NCI-H524 treated with DMSO at 0.1 percent for 48 hours (cell line): ENCODE results near the gene C11orf24.
"Not testable (repeated sequence)": the region's sequence is repeated elsewhere in the genome, so short reads cannot be mapped to it uniquely, and the experiment has no call there.

Source experiments
- DNase-seq: peaks from one replicate; lab custom pipeline; 2025; lab: John Stamatoyannopoulos, UW

The C11orf24 gene

GRCh38 chr11:68271781-68272608 is at the start of gene C11orf24:
Gene C11orf24, minus strand, starts transcription at chr11:68271973. Its CDS starts 8,206 bp downstream, at chr11:68263767.
- peak; percentile 58 for DNase-seq

- no peak for DNase-seq
Measured at GRCh38 chr11:68317147-68317785, 45.5 kb upstream of the C11orf24 start.

DNA sequence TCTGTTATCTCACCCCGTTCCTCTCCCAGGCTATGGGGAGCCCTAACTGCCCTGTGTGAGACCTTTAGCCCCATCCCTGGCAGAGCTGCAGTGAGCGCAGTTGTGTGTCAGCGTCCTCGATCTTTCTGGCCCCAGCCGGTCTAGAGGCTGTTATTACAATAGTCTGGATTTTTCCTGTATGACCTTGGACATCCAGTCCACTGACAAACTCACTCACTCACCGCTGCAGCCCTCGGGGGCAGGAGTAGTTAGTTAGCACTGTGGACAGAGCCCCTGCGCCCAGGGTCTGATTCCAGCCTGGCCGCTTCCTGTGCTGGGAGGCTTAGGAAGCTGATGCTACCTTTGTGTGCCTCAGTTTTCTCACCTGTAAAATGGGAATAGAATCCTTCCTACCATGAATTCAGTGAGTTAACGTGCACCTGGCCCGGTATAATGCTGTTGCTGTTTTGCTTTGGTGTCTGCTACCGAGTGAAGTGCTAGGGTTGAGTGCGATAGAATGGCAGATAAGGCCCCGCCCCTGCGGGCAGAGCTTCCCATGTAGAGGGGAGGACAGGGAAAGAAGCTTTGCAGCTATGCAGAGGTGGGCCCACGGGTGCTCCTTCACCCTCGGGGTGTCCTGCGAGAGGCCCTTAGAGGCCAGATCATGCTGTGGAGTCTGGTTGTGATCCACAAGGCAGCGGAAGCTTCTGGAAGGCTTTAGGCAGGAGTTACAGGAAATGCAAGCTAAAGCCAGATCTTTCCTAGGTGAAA is 43.6 kb upstream of the C11orf24 start:
- no peak for DNase-seq

DNA sequence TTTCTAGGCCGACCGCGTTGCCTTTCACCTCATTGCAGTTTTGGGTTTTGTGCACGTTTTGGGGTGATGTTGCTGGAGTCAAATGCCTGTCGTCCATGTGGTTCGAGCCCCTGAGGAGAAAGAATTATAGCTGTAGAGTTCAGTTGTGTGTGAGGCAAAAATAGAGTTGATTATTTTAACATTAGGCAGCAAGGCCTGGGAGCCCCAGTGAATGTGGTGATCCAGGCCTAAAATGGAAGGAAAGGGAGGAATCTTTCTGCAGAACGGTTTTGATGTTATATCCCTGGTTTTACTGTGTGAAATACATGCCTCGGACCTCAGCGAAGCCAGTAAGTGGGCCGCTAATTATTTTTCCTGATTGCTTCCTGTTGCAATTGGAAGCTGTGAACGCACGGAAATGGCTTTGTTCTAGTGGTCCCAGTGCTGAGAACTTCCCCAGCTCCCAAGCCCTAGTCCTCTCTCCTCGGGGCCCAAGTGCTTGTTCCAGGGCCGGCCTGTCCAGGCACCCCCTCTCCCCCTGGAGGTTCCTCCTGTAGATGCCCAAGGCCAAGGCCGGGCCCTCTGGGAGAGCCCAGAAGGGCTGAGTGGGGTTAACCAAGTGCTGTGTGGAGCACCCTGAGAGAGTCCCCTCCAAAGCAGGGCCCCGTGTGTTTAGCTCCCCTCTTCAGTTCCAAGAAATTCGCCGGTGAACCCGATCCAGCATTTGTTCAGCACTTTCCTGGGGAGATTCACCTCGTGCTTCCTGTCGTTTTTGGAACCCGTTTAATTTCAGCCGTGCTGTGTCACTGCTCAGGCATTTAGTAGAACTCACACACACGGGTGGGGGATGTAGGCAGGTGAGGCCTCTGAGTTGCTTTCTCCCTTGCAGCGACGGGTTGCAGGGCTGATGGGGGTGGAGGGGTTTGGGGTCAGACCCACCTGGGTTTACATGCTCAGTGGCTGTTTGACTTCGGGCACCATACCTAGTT is 42.7 kb upstream of the C11orf24 start:
- DNase-seq = no peak

DNA sequence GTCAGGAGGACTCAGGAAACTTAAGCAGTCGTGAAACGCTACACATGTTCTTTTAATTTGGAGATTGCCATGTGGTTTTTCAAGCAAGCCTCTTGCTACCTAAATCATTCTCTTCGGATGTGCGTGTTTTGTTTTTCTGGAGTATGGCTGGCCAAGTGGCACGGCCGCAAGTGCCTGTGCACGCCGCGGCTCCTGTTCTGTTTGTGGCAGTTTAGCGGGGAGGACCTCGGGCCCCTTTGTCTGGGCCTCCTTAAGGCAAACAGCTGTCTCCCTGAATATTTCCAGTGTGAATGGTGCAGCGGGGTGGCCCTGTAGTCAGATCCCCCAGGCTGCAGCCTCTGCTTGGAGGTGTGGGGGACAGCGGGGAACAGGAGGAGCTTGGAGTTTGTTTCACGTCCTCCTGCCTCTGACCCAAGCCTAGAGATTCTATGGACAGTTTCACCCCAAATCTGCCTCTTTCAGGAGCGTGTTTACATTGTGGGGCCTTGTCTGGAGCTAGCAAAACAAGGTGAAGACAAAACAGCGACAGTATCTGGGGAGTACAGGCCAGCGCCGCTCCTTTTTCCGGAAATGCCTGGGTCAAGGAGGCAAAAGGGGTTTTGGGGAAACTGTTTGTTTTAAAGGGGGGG is 41.9 kb upstream of the C11orf24 start:
- DNase-seq = no peak

DNA sequence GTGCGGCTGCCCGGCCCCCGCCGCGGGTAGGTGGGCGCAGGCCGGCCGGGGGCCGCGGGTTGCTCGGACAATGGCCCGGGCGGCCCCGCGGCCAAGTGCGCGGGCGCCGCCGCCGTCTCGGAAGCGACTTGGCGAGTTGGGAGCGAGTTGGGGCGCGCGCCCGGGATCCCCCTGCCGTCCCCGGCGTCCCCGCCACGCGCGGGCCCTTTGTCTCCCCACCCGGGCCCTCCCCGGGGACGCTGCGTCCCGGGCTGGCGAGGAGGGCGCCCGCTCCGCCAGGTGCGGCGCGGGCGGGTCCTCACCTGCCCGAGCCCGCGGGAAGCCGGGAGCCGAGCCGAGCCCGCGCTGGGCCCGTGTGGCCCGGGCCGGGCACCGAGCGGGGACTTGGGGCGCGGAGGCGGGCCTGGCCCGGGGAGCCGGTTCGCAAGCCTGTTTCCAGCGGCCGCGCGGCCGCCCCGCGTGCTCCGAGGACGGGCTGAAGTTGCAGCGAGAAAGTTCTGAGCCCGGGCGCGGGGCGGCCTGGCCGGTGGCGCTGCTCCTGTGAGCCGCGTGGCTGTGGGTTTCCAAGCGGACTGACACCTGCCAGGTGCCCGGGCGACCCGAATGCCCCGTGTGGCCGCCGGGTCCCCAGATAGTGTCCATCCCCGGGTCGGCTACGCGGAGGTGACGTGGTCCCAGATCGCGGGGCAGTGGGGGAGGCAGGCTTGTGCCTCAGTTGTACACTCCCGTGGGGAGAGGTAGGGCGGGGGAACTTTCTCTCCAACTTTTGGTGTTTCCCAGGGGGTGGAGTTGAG is 41.2 kb upstream of the C11orf24 start:
- no peak for DNase-seq

GRCh38 chr11:68312117-68312779 is 40.5 kb upstream of the C11orf24 start, which contains the start of gene LRP5:
Gene LRP5, plus strand, starts transcription at chr11:68312591. Its CDS starts 124 bp downstream, at chr11:68312715.
- no peak for DNase-seq

DNA sequence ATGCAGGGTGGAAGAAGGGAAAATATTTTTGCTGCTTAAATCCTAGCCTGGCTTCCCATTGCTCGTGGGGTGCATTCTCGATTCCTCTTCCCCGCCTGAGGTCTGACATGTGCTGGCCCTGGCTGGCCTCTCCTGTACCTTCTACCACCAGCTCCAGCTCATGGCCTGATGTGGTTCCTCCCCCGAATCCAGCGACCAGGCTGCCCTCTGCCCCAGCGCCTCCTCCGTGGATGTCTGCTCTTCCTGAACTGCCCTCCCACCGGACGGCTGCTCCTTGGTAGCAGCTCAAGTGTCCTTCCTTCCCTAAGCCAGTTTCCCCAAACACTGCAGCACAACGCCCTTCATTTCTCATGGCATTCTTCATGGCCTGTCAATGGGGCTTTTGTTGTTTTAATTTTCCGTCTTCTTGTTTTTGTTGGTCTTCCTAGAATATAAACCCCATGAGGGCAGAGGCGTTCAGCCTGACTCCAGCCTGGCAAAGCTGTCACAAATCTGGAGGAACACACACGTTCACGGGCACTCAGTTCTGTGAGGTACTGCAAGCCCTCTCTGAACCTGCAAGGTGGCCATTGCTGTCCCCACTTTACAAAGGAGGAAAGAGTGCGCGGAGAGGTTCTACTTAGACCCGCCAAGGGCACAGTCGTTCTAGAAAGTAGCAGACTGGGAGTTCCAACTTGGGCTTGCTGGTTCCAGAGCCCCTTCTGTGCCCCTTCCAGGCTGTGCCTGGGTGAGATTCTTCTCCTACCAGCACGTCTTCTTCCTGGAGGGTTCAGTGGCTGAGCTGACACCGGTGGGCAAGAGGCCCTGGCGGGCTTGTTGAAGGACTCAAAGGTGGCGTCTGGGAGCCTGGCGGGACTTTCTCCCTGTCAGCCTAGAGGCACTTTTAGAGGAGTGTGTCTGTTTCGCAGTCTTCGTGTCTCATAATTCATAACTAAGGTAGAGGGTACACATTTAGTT is 39.7 kb upstream of the C11orf24 start:
- DNase-seq = no peak

- no peak for DNase-seq
Measured at GRCh38 chr11:68309621-68310185, 37.9 kb upstream of the C11orf24 start.

DNA sequence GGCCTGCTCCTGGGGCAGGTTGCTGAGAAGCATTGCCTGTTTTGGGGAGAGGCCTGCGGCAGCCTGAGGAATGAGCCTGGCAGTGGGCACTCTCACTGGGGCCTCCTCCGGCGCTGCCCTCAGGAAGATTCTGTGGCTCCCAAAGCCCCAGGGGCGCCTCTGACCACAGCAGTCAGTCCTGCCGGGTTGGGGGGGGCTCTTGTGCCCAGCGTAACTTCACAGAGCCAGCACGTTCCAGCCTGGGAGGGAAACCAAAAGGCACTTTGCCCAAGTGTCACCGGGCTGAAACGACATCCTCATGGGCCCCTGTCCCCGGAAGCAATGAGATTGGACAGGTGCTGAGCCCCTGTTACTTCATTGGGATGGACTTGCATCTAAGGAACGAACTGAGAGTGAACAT is 36.3 kb upstream of the C11orf24 start:
- DNase-seq = no peak

- DNase-seq = no peak
Measured at GRCh38 chr11:68306636-68307035, 34.9 kb upstream of the C11orf24 start.

GRCh38 chr11:68303982-68304780 is 32.4 kb upstream of the C11orf24 start:
- DNase-seq = no peak

GRCh38 chr11:68303083-68303482 is 31.3 kb upstream of the C11orf24 start:
- DNase-seq = no peak

DNA sequence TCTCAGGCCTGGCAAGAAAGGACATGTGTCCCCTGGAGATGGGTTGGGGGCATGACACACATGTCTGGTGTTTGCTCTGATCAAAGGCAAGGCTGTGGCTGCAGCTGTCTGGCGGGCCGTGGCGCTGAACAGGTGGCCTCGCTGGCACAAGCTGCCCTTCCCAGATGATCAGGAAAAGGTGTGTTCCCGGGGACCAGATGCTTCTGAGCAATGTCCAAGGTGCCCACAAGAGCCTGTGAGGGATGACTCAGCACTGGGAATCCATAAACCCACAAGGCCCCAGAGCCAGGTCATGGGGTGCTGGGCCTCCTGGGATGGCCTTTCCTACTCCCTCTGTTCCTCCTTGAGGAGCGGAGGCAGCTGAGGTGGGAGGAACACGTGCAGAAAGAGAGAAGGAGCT is 30.9 kb upstream of the C11orf24 start:
- no peak for DNase-seq

DNA sequence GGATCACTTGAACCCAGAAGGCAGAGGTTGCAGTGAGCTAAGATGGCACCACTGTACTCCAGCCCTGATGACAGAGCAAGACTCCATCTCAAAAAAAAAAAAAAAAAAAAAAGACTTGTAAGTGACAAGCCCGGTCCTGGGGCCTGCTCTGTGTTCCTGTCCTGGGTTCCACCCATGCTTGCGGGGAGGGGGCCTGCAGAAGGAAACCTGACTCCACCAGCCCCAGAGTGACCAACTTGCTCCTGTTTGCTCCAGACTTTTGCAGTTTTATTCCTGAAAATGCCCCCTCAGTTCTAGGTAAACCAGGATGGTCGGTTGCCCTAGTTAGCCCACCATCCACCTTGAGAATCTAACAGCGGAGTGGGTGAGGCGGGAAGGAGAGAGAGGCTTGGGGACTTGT is 30.5 kb upstream of the C11orf24 start:
- no peak for DNase-seq

DNA sequence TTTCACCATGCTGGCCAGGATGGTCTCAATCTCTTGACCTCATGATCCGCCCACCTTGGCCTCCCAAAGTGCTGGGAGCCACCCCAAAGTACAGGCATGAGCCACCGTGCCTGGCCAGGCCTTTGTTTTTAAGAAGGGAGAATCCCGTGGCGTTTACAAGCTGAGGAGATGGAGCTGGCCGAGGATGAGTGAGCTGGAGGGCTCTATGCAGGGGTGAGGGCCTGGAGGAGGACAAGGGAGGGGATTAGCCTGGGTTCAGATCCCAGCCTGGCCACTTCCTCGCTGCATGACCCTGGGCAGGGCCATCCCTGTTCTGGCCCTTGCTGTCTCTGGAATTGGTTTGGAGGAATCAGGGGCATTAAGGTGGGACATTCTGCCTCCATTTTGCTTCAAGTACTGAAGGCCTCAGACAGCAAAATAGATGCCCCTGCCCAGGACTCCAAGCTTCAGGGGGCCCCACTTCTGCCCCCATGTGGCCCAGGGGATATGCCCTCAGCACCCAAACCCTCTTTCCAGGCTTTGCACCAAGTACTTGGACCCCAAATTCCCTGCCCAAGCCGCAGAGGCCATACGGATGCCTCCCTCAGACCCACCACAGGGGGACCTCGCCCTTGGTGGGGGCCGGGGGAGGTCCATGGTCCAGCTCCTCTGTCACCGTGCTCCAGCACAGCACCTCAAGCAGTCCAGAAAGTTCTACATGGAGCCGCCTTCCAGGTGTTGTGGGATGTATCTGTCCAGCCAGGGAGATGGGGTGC is 28.5 kb upstream of the C11orf24 start:
- DNase-seq = no peak

DNA sequence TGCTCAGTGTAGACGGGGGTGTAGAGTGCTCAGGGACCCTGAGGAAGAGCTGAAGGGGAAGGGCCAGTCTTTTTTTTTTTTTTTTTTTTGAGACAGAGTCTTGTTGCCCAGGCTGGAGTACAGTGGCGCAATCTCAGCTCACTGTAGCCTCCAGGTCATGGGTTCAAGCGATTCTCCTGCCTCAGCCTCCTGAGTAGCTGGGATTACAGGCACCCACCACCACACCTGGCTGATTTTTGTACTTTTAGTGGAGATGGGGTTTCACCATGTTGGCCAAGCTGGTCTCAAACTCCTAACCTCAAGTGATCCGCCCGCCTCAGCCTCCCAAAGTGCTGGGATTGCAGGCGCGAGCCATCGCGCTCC is 27.7 kb upstream of the C11orf24 start:
- not testable (repeated sequence) for DNase-seq
